GM18858 (cell line): ENCODE data around the gene MUL1.

Experiments
- ATAC-seq: cut with Tn5 transposase; IDR thresholded peaks from one replicate; pipeline ENCODE4 v1.9.1; 2021; ENCODE audit not compliant: unreplicated experiment

Gene MUL1

GRCh38 chr1:20485527-20486456 lies 22.2 kb downstream of the MUL1 start, which contains the start of gene CAMK2N1:
Gene CAMK2N1 (minus strand): TSS chr1:20486210. CDS start chr1:20485379, 831 bp downstream.
- no peak for ATAC-seq

GRCh38 chr1:20484519-20485462 lies 23.2 kb downstream of the MUL1 start:
- no peak for ATAC-seq

GRCh38 chr1:20483833-20484518 lies 24.0 kb downstream of the MUL1 start:
- ATAC-seq = no peak

GRCh38 chr1:20483098-20483832 lies 24.7 kb downstream of the MUL1 start:
- no peak for ATAC-seq

- ATAC-seq = no peak
Observed at GRCh38 chr1:20481643-20482498, 26.1 kb downstream of the MUL1 start.

- ATAC-seq = no peak
Observed at GRCh38 chr1:20480951-20481617, 26.9 kb downstream of the MUL1 start.

- ATAC-seq = no peak
Observed at GRCh38 chr1:20480243-20480944, 27.6 kb downstream of the MUL1 start.

GRCh38 chr1:20479840-20480239 lies 28.1 kb downstream of the MUL1 start:
- no peak for ATAC-seq

- no peak for ATAC-seq
Observed at GRCh38 chr1:20478057-20478635, 29.8 kb downstream of the MUL1 start.

- no peak for ATAC-seq
Observed at GRCh38 chr1:20477348-20478056, 30.4 kb downstream of the MUL1 start.

- ATAC-seq = no peak
Observed at GRCh38 chr1:20476265-20477038, 31.5 kb downstream of the MUL1 start.

- no peak for ATAC-seq
Observed at GRCh38 chr1:20474996-20475395, 33.0 kb downstream of the MUL1 start.

- no peak for ATAC-seq
Observed at GRCh38 chr1:20474333-20474975, 33.5 kb downstream of the MUL1 start.

GRCh38 chr1:20473894-20474293 lies 34.1 kb downstream of the MUL1 start:
- no peak for ATAC-seq

GRCh38 chr1:20472860-20473711 lies 34.9 kb downstream of the MUL1 start:
- ATAC-seq = no peak
